ENCODE data around the gene DYSF.

Gene DYSF

DNA sequence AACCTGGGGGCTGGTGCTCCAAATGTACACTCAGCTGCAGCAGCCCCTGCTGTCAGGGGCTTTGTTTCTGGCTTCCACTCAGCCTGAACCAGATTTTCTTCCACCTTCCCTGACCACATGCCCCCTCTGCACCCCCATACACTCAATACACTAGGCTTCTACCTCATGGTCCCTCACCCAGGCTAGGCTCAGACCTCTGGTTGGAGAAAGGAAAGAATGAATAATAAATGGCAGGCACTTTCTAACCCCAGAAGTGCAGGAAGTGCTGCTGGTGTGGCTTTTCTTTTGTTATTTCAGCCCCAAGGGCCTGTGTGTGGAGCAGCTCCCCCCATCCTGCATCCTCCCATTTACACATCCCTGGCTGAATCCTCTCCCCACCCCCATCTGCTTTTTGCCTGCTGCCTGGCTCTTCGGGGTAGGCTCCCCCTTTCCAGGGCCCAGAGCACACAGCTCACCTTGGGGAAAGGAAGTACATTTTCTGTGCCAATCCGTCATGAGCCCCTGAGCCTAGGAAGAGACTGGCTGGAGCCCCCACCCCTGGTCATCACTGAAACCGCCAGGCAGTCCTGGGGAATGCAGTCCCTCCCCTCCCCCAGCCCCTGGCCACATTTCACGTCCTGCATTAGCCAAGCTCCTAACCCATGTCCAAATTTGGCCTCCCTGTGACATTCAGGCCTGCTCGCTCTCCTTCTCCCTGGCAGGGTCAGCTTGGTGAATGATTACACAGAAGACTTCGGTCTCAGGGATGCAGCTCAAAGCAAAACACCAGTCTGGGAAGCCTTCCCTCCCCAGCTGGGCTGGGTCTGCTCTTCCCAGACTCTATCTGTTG lies 2.6 kb downstream of the DYSF start:
- no peak for DNase-seq (ENCODE audit: low read depth, low spot score)
- no peak overlapping the region for H3K27ac ChIP-seq

GRCh38 chr2:71456617-71457016 lies 3.3 kb downstream of the DYSF start:
- no peak overlapping the region for H3K27ac ChIP-seq
- DNase-seq (ENCODE audit: low read depth, low spot score) = no peak

DNA sequence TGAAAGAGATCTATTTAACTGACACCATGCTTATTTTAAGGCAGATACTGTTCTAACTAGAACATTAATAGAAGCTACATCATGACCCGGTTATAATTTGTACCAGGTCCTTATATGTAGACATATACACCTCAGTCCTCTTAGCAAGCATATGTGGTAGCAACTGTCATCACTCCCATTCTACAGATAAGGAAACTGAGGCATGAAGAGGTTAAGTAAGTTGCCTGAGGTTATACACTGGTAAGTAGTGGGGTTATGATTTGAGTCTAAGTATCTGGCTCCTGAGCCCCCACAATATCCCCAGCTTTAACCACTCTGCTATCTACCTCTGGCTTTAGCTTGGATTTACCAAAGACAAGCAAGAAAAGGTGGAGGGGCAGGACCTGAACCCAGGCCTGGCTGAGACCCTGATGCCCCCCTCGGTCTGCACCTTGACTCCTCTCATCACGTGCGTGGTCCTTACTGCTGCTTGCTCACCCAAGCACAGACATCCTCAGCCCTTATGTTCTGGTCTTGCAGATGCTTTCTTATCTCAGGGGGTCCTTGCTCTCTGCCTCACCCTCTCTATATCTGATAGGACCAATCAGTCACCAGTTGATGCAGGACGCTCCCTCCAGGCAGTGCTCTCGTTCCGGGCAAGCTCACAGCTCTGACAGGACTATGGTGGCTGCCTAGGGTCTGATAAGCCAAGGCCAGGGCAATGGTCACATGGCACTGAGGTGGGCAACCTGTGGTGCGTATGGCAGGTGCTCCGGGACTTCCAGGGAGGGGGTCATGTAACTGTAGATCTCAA lies 4.0 kb downstream of the DYSF start:
- no peak for DNase-seq (ENCODE audit: low read depth, low spot score)
- no peak overlapping the region for H3K27ac ChIP-seq

DNA sequence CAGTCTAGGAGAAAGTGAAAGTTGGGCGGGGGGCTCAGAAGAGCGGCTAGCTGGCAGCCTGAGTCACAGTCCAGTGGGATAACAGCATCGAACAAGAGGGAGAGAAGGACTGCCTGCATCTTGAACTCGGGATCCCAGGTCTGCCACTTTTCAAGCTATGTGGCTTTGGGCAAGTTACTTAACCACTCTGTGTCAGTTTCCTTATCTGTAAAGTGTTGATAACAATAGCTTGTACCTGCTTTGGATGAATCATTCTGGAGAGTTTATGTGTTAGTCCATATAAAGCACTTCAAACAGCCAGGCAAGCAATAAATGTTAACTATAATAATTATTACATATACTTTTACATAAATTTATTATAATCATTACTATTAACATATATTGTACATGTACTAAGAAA lies 4.6 kb downstream of the DYSF start:
- DNase-seq (ENCODE audit: low read depth, low spot score) = no peak
- H3K27ac ChIP-seq = no peak overlapping the region

DNA sequence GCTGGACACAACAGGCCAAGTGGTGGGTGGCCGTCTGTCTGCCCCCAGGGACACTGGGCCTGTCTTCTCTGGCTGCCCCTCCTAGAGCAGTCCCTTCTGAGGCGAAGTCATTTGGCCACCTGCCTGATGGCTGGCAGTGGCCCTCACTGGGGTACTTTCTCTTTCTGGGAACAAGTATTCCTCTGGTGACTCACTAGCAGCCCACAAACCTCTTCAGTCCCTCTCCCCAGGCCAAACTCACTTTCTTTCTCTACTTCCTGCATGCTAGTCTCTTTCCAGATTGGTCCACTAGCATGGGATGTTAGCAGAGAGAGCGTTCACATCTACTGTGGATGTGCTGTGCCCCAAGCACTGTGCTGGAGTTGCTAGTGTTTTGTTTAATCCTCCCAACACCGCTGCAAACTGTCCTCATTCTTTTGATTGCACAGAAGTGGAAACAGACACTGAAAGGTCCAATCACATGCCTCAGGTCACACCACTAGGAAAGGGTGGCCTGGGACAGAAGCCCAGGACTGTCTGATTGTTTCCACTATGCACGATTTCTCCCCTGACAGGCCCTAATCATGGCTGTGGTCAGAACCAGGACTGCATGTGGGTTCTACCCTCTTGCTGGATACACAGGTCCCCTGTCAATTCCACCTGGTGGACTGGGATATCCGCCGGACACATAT lies 5.2 kb downstream of the DYSF start:
- no peak for DNase-seq (ENCODE audit: low read depth, low spot score)
- no peak overlapping the region for H3K27ac ChIP-seq

DNA sequence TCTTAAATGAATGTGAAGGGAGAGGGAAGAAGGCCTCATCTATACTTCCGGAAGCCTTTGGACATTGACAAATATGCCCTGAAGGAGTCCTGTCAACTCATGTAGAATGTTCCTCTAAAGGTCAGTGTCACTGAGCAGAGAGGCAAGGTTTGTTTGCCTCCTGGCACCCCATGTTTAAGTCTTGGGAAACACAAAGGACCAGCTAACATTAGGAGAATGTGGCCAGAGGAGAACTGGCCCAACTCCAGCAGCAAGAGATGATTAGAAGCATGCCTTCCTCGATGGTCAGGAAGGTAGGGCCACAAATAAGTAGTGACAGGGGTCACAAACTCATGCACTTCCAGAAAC lies 5.7 kb downstream of the DYSF start:
- no peak for DNase-seq (ENCODE audit: low read depth, low spot score)
- no peak overlapping the region for H3K27ac ChIP-seq

GRCh38 chr2:71460056-71460455 lies 6.7 kb downstream of the DYSF start:
- no peak for DNase-seq (ENCODE audit: low read depth, low spot score)
- no peak overlapping the region for H3K27ac ChIP-seq

DNA sequence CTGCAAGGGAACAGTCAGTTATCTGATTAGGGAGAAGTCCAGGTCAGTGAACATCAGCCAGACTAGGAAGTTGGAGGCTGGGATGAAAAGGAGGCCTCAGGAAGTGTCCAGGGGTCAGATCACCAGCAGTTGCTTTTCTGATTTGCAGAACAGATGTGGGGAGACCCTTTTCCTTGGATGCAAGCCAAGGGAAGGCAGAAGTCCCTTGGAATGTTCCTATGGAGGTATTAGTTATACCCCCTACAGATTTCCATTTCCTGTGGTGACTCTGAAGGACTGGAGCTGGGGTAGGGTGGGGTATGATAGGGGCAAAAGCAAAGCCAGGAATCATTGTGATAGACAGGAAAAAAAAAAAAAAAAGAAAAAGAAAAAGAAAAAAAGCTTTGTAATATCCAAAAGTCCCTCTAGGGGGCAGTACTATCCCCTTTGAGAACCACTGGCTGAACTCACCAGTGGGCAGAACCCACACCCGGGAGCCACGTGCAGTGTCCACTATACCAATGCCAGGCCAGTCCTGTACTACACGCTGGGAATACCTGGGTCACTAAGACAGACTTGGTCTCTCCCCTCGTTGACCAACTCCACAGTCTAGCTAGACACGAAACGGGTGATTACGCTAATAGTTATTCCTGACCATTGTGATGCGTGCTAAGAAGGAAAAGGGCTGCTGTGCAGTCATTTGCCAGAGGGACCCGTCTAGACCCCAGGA lies 7.4 kb downstream of the DYSF start:
- H3K27ac ChIP-seq = no peak overlapping the region
- DNase-seq (ENCODE audit: low read depth, low spot score) = no peak

DNA sequence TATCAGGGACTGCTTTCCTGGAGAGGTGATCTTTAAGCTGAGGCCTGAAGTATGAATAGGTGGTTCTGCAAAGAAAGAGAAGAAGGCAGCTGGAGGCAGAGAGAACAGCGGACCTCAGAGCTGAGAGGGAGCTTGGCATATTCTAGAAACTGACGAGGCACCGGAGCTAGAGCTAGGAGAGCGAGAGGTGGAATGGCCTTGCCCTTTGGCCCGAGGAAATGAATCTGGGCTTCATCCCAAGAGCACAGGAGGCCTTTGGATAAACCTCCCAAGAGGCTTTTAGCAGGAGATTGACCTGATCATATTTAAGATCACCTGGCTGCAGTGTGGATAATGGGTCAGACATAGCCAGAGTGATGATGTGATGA lies 7.9 kb downstream of the DYSF start:
- no peak overlapping the region for H3K27ac ChIP-seq
- no peak for DNase-seq (ENCODE audit: low read depth, low spot score)

- DNase-seq (ENCODE audit: low read depth, low spot score) = no peak
- no peak overlapping the region for H3K27ac ChIP-seq
These were observed 8.8 kb downstream of the DYSF start for GRCh38 chr2:71462056-71462605.

DNA sequence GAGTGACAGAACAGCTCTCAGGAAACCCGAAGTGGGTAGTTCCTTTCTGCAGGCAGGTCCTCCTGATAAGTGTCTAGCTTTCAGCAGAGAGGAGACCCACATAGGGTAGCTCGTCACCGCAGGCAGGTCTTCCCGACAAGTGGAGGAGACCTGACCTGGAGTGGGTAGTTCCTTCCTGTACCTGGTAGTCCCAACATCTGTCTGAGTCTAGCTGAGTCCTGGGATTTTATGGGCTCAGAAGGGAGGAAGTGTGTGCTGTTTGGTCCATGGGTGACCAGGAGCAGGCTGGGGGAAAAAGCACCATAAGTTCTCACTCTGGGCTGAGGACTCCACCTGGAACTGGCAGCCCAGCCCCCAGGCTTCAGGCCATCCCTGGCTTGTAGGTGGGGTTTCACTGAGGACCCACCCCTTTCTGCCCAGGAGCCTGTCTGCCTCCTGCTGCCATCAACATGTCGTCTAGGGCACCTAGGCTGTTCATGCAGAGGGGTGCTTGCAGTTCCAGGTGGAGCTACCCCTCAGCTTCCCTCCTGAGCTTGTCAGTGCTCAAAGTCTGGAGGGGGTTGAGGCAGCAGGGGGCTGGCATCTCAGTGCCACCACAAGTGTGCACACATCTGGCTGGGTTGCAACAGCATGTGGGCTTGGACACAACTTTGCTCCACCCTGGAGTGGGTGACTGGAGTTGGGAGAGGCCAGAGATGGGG lies 9.4 kb downstream of the DYSF start:
- no peak for DNase-seq (ENCODE audit: low read depth, low spot score)
- H3K27ac ChIP-seq = no peak overlapping the region

- no peak for DNase-seq (ENCODE audit: low read depth, low spot score)
- H3K27ac ChIP-seq = no peak overlapping the region
These were observed 9.9 kb downstream of the DYSF start for GRCh38 chr2:71463342-71463654.

GRCh38 chr2:71464389-71464788 lies 11.0 kb downstream of the DYSF start:
- DNase-seq (ENCODE audit: low read depth, low spot score) = no peak
- H3K27ac ChIP-seq = no peak overlapping the region

GRCh38 chr2:71465356-71465755 lies 12.0 kb downstream of the DYSF start:
- H3K27ac ChIP-seq = no peak overlapping the region
- DNase-seq (ENCODE audit: low read depth, low spot score) = no peak

GRCh38 chr2:71465961-71466300 lies 12.6 kb downstream of the DYSF start:
- H3K27ac ChIP-seq = no peak overlapping the region
- no peak for DNase-seq (ENCODE audit: low read depth, low spot score)

DNA sequence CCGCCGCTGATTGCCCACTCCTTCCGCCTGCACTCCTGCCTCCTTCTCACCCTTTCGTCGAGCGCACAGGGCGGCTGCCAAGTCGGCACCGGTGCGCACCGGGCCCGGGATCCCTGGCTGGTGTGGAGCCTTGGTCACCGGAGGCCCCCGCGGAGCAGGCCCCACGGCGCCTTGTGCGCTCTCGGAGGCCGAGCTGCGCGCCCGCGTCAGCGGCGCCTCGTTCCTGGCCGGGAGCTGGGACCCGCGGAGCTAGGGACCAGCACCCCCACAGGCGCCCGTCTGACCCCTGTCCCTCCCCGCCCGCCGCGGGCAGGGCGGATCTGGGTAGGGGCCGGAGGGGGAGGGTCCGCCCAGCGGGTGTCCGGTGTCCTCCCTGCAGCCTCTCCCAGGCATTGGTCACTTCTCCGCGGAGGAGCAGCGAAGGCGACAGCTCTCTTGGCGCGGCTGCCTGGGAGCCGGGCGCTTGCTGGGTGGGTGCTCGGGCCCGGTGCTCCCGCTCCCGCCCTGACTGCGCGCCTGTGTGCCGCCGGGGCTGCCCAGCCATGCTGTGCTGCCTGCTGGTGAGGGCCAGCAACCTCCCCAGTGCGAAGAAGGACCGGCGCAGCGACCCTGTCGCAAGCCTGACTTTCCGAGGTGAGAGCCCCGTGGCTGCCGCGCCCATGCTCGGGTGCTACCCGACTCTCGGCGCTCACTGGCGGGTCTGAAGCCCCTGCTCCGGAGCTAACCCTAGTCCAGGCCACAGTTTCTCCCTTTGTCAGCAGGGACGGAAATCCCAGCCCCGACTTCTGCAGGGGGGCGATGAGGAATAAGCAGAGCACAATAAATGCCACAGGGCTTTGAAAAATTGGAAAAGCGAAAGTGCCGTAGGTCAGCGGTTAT lies 13.2 kb downstream of the DYSF start:
- DNase-seq (ENCODE audit: low read depth, low spot score) = no peak
- H3K27ac ChIP-seq = no peak overlapping the region

GRCh38 chr2:71467180-71467815 lies 13.9 kb downstream of the DYSF start:
- DNase-seq (ENCODE audit: low read depth, low spot score) = no peak
- H3K27ac ChIP-seq = no peak overlapping the region

DNA sequence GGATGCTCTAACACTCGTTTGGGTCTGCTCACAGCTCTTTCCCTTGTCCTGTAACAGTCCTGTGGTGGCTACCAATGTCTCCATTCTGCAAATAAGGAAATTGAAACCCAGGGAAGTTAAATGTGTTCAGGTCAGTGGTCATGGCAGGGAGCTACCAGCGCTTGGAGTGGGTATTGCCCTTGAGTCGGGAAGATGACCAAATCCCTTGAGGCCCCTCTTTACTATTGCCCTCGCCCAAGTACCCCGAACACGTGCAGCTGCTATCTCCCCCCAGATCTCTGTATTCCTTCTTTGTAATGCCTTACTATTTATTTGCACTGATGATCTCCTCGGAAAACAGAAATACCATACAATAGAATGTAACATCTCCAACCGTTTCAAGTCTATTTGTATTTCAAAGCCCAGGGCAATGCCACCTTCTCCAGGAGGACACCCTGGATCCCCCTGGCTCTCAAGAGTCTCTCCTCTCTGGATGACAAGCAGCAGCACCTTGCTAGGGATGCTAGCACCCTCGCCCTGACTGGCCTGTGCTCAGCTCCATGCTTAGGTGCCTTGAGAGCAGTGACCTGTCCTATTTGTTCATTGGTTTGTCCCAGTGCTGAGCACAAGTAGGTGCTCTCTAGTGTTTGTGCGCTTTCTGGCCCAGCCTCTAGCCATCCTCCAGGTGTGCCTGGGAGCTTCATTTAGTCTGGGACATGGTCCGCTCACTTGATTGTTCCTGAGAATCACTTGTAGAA lies 15.1 kb downstream of the DYSF start:
- H3K27ac ChIP-seq = no peak overlapping the region
- no peak for DNase-seq (ENCODE audit: low read depth, low spot score)

All from epithelial cell of prostate (primary cell).